GM13977 (cell line): ENCODE measurements around the gene TGFBR1.
"Not testable (repeated sequence)": the region's sequence is repeated elsewhere in the genome, so short reads cannot be mapped to it uniquely, and the experiment has no call there.

ENCODE experiments used
- DNase-seq: peaks from one replicate; pipeline ENCODE4 v3.0.0; 2012; ENCODE audit warnings: low spot score
- CTCF ChIP-seq: IDR thresholded peaks from 2 replicates; pipeline ENCODE4 v1.5.1; 2012; ENCODE audit warnings: mild to moderate bottlenecking, control low read depth; ENCODE audit not compliant: insufficient read depth; ENCODE audit errors: extremely low read depth, missing control alignments
- in situ Hi-C: fragments of 300-500 bp; cut with MboI; formaldehyde crosslinking; loops from one replicate; pipeline ENCODE4 v1.12.0; 2022; ENCODE audit warnings: low sequenced_read_pairs, low pct_unique_long_range_greater_than_20kb, mixed read lengths, inconsistent platforms; ENCODE audit not compliant: unreplicated experiment

TGFBR1 gene

GRCh38 chr9:99096409-99096808, 8.5 kb upstream of the TGFBR1 start:
- in situ Hi-C loops = no loop called here
- no peak for DNase-seq
- TF ChIP-seq CTCF = no peak

- DNase-seq, in situ Hi-C loops: not testable (repeated sequence)
Observed at GRCh38 chr9:99099806-99100585, 4.9 kb upstream of the TGFBR1 start.

GRCh38 chr9:99101271-99101670, 3.6 kb upstream of the TGFBR1 start:
- DNase-seq = no peak
- in situ Hi-C loops = no loop called here
- TF ChIP-seq CTCF = no peak

- in situ Hi-C loops = no loop called here
- DNase-seq = no peak
- TF ChIP-seq CTCF = no peak
Observed at GRCh38 chr9:99101812-99102211, 3.1 kb upstream of the TGFBR1 start.

- in situ Hi-C loops = no loop called here
- TF ChIP-seq CTCF = no peak
- no peak for DNase-seq
Observed at GRCh38 chr9:99103054-99103895, 1.6 kb upstream of the TGFBR1 start.

- TF ChIP-seq CTCF = no peak
Observed at GRCh38 chr9:99103901-99104458, 933 bp upstream of the TGFBR1 start.

More at GRCh38 chr9:99103901-99104458, 933 bp upstream of the TGFBR1 start:
- in situ Hi-C loops = no loop called here
- no peak for DNase-seq
